ENCODE measurements around the gene XYLB.

The XYLB gene

GRCh38 chr3:38369186-38369585, 22.6 kb downstream of the XYLB start:
- TF ChIP-seq CTCF (IDR thresholded peaks at IDR 0.05; ENCODE audit: low read depth, low read length, missing control alignments): no peak
- DNase-seq: no peak
- in situ Hi-C loops (cut with HindIII; ENCODE audit: low pct_ligation_motif_present, low sequenced_read_pairs): no loop called here
- Histone ChIP-seq H3K36me3 (replicated peaks) (peaks cover 9% of the 10 kb centered on the region), H3K27ac (no peak overlapping the region), H3K4me3 (ENCODE audit: low read depth, low read length) (no peak overlapping the region), H3K27me3 (replicated peaks) (no peaks in the 10 kb centered on the region)

- DNase-seq: no peak
- no peak for TF ChIP-seq CTCF (IDR thresholded peaks at IDR 0.05; ENCODE audit: low read depth, low read length, missing control alignments)
- no peak overlapping the region for H3K27ac ChIP-seq
- in situ Hi-C loops (cut with HindIII; ENCODE audit: low pct_ligation_motif_present, low sequenced_read_pairs): no loop called here
- peaks cover 8% of the 10 kb centered on the region for H3K36me3 ChIP-seq (replicated peaks)
- H3K27me3 ChIP-seq (replicated peaks): no peaks in the 10 kb centered on the region
- H3K4me3 ChIP-seq (ENCODE audit: low read depth, low read length): no peak overlapping the region
Observed at GRCh38 chr3:38370149-38370548, 23.6 kb downstream of the XYLB start.

- Histone ChIP-seq H3K36me3 (replicated peaks) (peaks cover 6% of the 10 kb centered on the region), H3K27ac (no peak overlapping the region), H3K4me3 (ENCODE audit: low read depth, low read length) (no peak overlapping the region), H3K27me3 (replicated peaks) (no peaks in the 10 kb centered on the region)
- no peak for DNase-seq
- TF ChIP-seq CTCF (IDR thresholded peaks at IDR 0.05; ENCODE audit: low read depth, low read length, missing control alignments): no peak
- in situ Hi-C loops (cut with HindIII; ENCODE audit: low pct_ligation_motif_present, low sequenced_read_pairs): no loop called here
Observed at GRCh38 chr3:38370861-38371260, 24.3 kb downstream of the XYLB start.

- no peak overlapping the region for H3K4me3 ChIP-seq (ENCODE audit: low read depth, low read length)
- in situ Hi-C loops (cut with HindIII; ENCODE audit: low pct_ligation_motif_present, low sequenced_read_pairs): no loop called here
- H3K27ac ChIP-seq: no peak overlapping the region
- TF ChIP-seq CTCF (IDR thresholded peaks at IDR 0.05; ENCODE audit: low read depth, low read length, missing control alignments): no peak
- H3K36me3 ChIP-seq (replicated peaks): peaks cover 6% of the 10 kb centered on the region
- DNase-seq: no peak
- no peaks in the 10 kb centered on the region for H3K27me3 ChIP-seq (replicated peaks)
Observed at GRCh38 chr3:38371541-38372213, 25.1 kb downstream of the XYLB start.

DNA sequence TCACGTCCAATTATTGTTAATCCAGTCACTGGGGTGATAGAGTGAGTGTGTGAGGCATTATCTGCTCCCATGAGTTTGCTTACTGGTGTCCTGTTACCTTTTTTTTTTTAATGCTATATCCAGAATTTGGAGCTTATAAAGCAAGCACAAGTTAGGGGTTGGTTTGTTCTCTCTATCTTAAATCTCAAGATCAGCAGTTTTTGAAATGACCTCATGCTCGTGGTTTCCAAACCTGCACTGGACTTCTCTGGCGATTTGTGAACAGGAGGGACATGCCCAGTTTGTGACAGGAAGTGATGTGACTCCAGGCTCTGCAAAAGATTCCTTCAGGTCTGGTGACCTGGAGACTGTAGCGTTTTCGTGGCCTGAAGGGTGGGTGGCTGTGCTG, 25.6 kb downstream of the XYLB start:
- Histone ChIP-seq H3K27me3 (replicated peaks) (no peaks in the 10 kb centered on the region), H3K27ac (no peak overlapping the region), H3K4me3 (ENCODE audit: low read depth, low read length) (no peak overlapping the region), H3K36me3 (replicated peaks) (peaks cover 6% of the 10 kb centered on the region)
- DNase-seq: no peak
- TF ChIP-seq CTCF (IDR thresholded peaks at IDR 0.05; ENCODE audit: low read depth, low read length, missing control alignments): no peak
- in situ Hi-C loops (cut with HindIII; ENCODE audit: low pct_ligation_motif_present, low sequenced_read_pairs): no loop called here

DNA sequence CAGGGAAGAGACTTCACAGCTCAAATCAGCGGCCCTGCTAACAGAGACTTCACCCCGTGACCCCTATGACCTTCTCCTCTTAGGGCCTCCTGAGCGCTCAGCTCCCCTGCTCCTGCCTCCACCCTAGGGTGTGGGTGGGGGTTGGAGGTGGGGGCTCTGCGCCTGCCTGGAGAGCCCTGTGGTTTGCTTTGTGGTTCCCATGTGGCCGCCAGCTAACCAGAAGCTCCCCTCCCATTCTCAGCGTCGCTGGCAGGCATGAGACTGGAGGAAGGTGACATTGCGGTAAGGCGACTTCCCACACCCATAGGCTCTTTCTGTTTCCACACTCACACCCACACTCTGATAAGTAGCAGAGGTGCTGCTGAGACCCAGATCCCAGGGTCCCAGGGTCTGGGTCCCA, 27.6 kb downstream of the XYLB start:
- in situ Hi-C loops (cut with HindIII; ENCODE audit: low pct_ligation_motif_present, low sequenced_read_pairs): no loop called here
- H3K27ac ChIP-seq: no peak overlapping the region
- no peak for DNase-seq
- H3K27me3 ChIP-seq (replicated peaks): no peaks in the 10 kb centered on the region
- H3K4me3 ChIP-seq (ENCODE audit: low read depth, low read length): no peak overlapping the region
- no peak for TF ChIP-seq CTCF (IDR thresholded peaks at IDR 0.05; ENCODE audit: low read depth, low read length, missing control alignments)
- peaks cover 6% of the 10 kb centered on the region for H3K36me3 ChIP-seq (replicated peaks)

Data from brain microvascular endothelial cell (primary cell).